ENCODE measurements around the gene VAV3. TPM values are rescaled to one million over a fixed set of nuclear protein-coding genes. Genes with fewer than 3 reads are reported as not detected.

Gene VAV3
- total and polyA plus RNA-seq, 2 of the 8 experiments (the other 6 are each of a cell fraction or from before 2014, with no cell fraction given), result 2.9 to 7.9 TPM

GRCh38 chr1:107544285-107544684 lies 420.7 kb downstream of the VAV3 start:
- ChIA-PET POLR2A (ENCODE audit: partially characterized antibody) (no interaction called here), CTCF (ENCODE audit: partially characterized antibody) (interaction anchor here (1.0 to 4.7 kb wide), 3 partner anchors 15 to 195 kb away, joined by 3 to 27 read pairs (median 3); no protein-coding TSS in a partner anchor)
- Histone ChIP-seq H2BK12ac (ENCODE audit: low read depth, low read length) (no peak overlapping the region), H3K9me3 (ENCODE audit: insufficient read depth in 2 of 2, low read depth in 1 of 2, low read length in 1 of 2) (no peaks in the 10 kb centered on the region; a peak in 1 of 4 replicates), H3K79me1 (ENCODE audit: low read depth, low read length) (no peaks in the 10 kb centered on the region), H3K36me3 (ENCODE audit: control insufficient read depth in 2 of 4, insufficient read depth in 4 of 4, low read length in 3 of 4) (no peaks in the 10 kb centered on the region), H2BK5ac (ENCODE audit: low read depth, low read length) (no peak overlapping the region), H3K23ac (ENCODE audit: insufficient read length) (no peak overlapping the region), H2AFZ (ENCODE audit: low read length) (no peak overlapping the region), H3K4me1 (replicated peaks in 1 of 4; ENCODE audit: control insufficient read depth in 3 of 4, insufficient read depth in 4 of 4, low read length in 3 of 4) (no peaks in the 10 kb centered on the region), H2BK120ac (replicated peaks; ENCODE audit: low read depth, low read length) (no peak overlapping the region), H2BK20ac (ENCODE audit: low read length) (no peak overlapping the region), H2AK5ac (ENCODE audit: low read depth, low read length) (no peak overlapping the region), H3K4me2 (ENCODE audit: insufficient read depth in 1 of 2, low read depth in 2 of 2, low read length in 2 of 2) (no peak overlapping the region), H3K18ac (ENCODE audit: extremely low read depth, low read length) (no peak overlapping the region), H3K9ac (replicated peaks in 1 of 4; ENCODE audit: extremely low read depth in 1 of 4, low read depth in 3 of 4, low read length in 3 of 4) (no peak overlapping the region), H3K27ac (ENCODE audit: low read depth, low read length) (no peak overlapping the region), H3K14ac (ENCODE audit: insufficient read length) (no peak overlapping the region), H2BK15ac (ENCODE audit: low read length) (no peak overlapping the region), H4K20me1 (replicated peaks in 1 of 2; ENCODE audit: control insufficient read depth in 1 of 2, insufficient read depth in 2 of 2, low read length in 2 of 2) (no peaks in the 10 kb centered on the region), H3K4ac (replicated peaks; ENCODE audit: insufficient read length, low read depth, low read length) (no peak overlapping the region), H4K5ac (ENCODE audit: insufficient read length, low read depth, low read length) (no peak overlapping the region), H3K4me3 (ENCODE audit: extremely low read depth in 1 of 4, insufficient read depth in 2 of 4, low read depth in 3 of 4, low read length in 4 of 4) (no peak overlapping the region), H3K56ac (replicated peaks; ENCODE audit: insufficient read length, low read depth, low read length) (no peak overlapping the region), H3K79me2 (ENCODE audit: control insufficient read depth in 1 of 2, insufficient read depth in 2 of 2, low read length in 2 of 2) (no peaks in the 10 kb centered on the region), H3K23me2 (ENCODE audit: low read depth, low read length) (no peaks in the 10 kb centered on the region; the same call in 1 of the 2 replicates), H3K27me3 (replicated peaks in 1 of 4; ENCODE audit: control insufficient read depth in 3 of 4, extremely low read depth in 1 of 4, insufficient read depth in 3 of 4, low read length in 3 of 4) (no peaks in the 10 kb centered on the region), H4K91ac (replicated peaks; ENCODE audit: insufficient read length, low read length) (no peak overlapping the region), H4K8ac (ENCODE audit: extremely low read depth, insufficient read depth, low read length) (no peak overlapping the region; the same call in 1 of the 2 replicates)
- FAIRE-seq (no peak), DNase-seq (ENCODE audit: low read depth in 1 of 2, low spot score in 2 of 2) (no peak)
- WGBS, 2 experiments (ENCODE audit: extremely low coverage in 1 of 2, insufficient coverage in 1 of 2, insufficient read length in 1 of 2, insufficient replicate concordance in 2 of 2, low coverage in 1 of 2, low lambda C conversion rate in 2 of 2, missing lambda C conversion rate in 1 of 2), result 97% methylated on average over 4 of the region's 4 CpGs; no CpG with 5 or more reads in 1 of the 2 experiments
- TF ChIP-seq SIX5 (IDR thresholded peaks at IDR 0.05; ENCODE audit: low read depth, low read length) (no peak), TAF1 (IDR thresholded peaks at IDR 0.05; ENCODE audit: low read depth, low read length) (no peak), POLR2AphosphoS5 (IDR thresholded peaks at IDR 0.05; ENCODE audit: low read depth, low read length) (no peak), TEAD4 (IDR thresholded peaks at IDR 0.05; ENCODE audit: low read depth, low read length) (no peak)
